K562 (cell line): ENCODE data around the gene SLC8A2. TPM values are rescaled to one million over a fixed set of nuclear protein-coding genes. Genes with fewer than 3 reads are reported as not detected.

Experiments
- ATAC-seq: fragments of 200-7000 bp; cut with Tn5 transposase; 3 replicates; pipeline ENCODE4 v1.9.1; 2020; ENCODE audit warnings: moderate library complexity
- BruUV-seq: library from RNA; stranded (reverse); fragments of 400-500 nt; replicated peaks from 2 replicates; lab custom pipeline; 2021; lab: Mats Ljungman, UMichigan
- CTCF ChIA-PET: fragments of 300-600 bp; formaldehyde crosslinking; extraction: SDS; loops from one replicate; lab custom pipeline; 2021; ENCODE audit warnings: low intra/inter-chr PET ratio; lab: Yijun Ruan, JAX
- POLR2A ChIA-PET: fragments of 300-600, 350-650 bp; sonication (Branson Sonifier 250); formaldehyde crosslinking; extraction: SDS; loops from one replicate; lab custom pipeline; 2021; ENCODE audit warnings: antibody characterized with exemption, inconsistent platforms; lab: Yijun Ruan, JAX
- DNase-seq, 4 experiments: peaks; one replicate each; pipeline versions ENCODE4 v3.0.0 to v3.0.0-alpha.2; 2011 to 2018; ENCODE audit warnings: low spot score in 3 of 4, mixed read lengths in 3 of 4; ENCODE audit errors: extremely low read depth in 1 of 4
- FAIRE-seq: peaks from 2 replicates; lab custom pipeline; 2011; peaks lifted over from hg19 to GRCh38; lab: Jason Lieb, UNC
- H2AFZ ChIP-seq: 2 replicates; pipeline ENCODE4 v1.6.0; 2011; ENCODE audit warnings: low read depth, low read length, control low read depth, inconsistent platforms
- H3K27ac ChIP-seq: fragments of 200-600 bp; 3 replicates; pipeline ENCODE4 v1.8.0; 2011; ENCODE audit warnings: low read depth, mild to moderate bottlenecking, control low read depth, inconsistent platforms, low read length, moderate library complexity, mixed read lengths; ENCODE audit errors: extremely low read depth
- H3K27me3 ChIP-seq, 2 experiments: fragments of 300-600 bp in 1 of 2; 2 replicates in 1 of 2; 3 replicates in 1 of 2; pipeline versions ENCODE4 v1.6.0 to v1.8.0; 2011; ENCODE audit warnings: inconsistent platforms in 2 of 2, low read length in 2 of 2, mild to moderate bottlenecking in 1 of 2, mixed read lengths in 1 of 2, moderate library complexity in 1 of 2; ENCODE audit not compliant: control insufficient read depth in 2 of 2, insufficient read depth in 2 of 2
- H3K36me3 ChIP-seq: fragments of 300-600 bp; 3 replicates; pipeline ENCODE4 v1.8.0; 2011; ENCODE audit warnings: mild to moderate bottlenecking, low read length, inconsistent platforms; ENCODE audit not compliant: control insufficient read depth, insufficient read depth
- H3K4me1 ChIP-seq, 2 experiments: fragments of 200-600 bp in 1 of 2; replicated peaks in 1 of 2; 2 replicates in 1 of 2; 3 replicates in 1 of 2; pipeline versions ENCODE4 v1.5.1 to v1.8.0; 2011; ENCODE audit warnings: inconsistent platforms in 2 of 2, low read length in 2 of 2, mild to moderate bottlenecking in 1 of 2, mixed read lengths in 1 of 2, moderate library complexity in 1 of 2; ENCODE audit not compliant: control insufficient read depth in 2 of 2, insufficient read depth in 2 of 2
- H3K4me2 ChIP-seq: 2 replicates; pipeline ENCODE4 v1.6.1; 2011; ENCODE audit warnings: low read length, control low read depth, inconsistent platforms, mixed read lengths; ENCODE audit not compliant: insufficient read depth
- H3K4me3 ChIP-seq: fragments of 200-600 bp; sonication (generic), shearing (Covaris generic); 2 replicates; pipeline ENCODE4 v1.5.1; 2016; ENCODE audit warnings: control low read depth, inconsistent platforms
- H3K79me2 ChIP-seq: fragments of 200-600 bp; 3 replicates; pipeline ENCODE4 v1.8.0; 2011; ENCODE audit warnings: low read length, inconsistent platforms; ENCODE audit not compliant: control insufficient read depth, insufficient read depth
- H3K9ac ChIP-seq, 2 experiments: 2 replicates each; pipeline versions ENCODE4 v1.6.0 to v1.6.1; 2011; ENCODE audit warnings: low read depth in 2 of 2, low read length in 2 of 2, control low read depth in 1 of 2, inconsistent platforms in 1 of 2, mild to moderate bottlenecking in 1 of 2, mixed read lengths in 1 of 2; ENCODE audit not compliant: insufficient read depth in 1 of 2
- H3K9me1 ChIP-seq: one replicate; pipeline ENCODE4 v1.6.0; 2011; ENCODE audit warnings: inconsistent platforms, mild to moderate bottlenecking, low read length, moderate library complexity; ENCODE audit not compliant: control insufficient read depth, insufficient read depth
- H3K9me3 ChIP-seq: replicated peaks from 2 replicates; pipeline ENCODE4 v1.5.1; 2011; ENCODE audit warnings: low read depth, low read length, inconsistent platforms; ENCODE audit not compliant: control insufficient read depth, insufficient read depth
- H4K20me1 ChIP-seq: replicated peaks from 2 replicates; pipeline ENCODE4 v1.6.1; 2011; ENCODE audit warnings: low read length, inconsistent platforms, mixed read lengths; ENCODE audit not compliant: control insufficient read depth, insufficient read depth
- RBM25 ChIP-seq: fragments of 200-400 bp; formaldehyde crosslinking; IDR thresholded peaks from 2 replicates; pipeline ENCODE4 v1.6.1; 2018; ENCODE audit warnings: low read length, low read depth, moderate library complexity; ENCODE audit not compliant: severe bottlenecking
- WGBS: fragments of 100-300 bp; shearing (Covaris generic); methylation state at CpG from one replicate; pipeline ENCODE4 v1.1.6; 2016; ENCODE audit warnings: low coverage, mixed read lengths; ENCODE audit not compliant: insufficient coverage; ENCODE audit errors: missing lambda C conversion rate; 5-methylcytosine and 5-hydroxymethylcytosine counted together
- in situ Hi-C: fragments of 300-500 bp; cut with MboI; formaldehyde crosslinking; loops from 4 replicates; pipeline ENCODE4 v1.15.0; 2018; ENCODE audit warnings: inconsistent platforms, mixed read lengths
- intact Hi-C: fragments of 100-400 bp; cut with micrococcal nuclease; formaldehyde crosslinking; loops from 2 replicates; pipeline ENCODE4 v1.14.2; 2022
- polyA plus RNA-seq, 8 experiments: library from polyadenylated mRNA; depleted of rRNA in 4 of 8; stranded (reverse) in 5 of 8; unstranded in 3 of 8; fragments of >200 nt; fragmentation: Nextera tagmentation in 2 of 8; fragmentation: Illumina TruSeq in 1 of 8; extraction: Ambion mirVana in 2 of 8; extraction: Trizol in 1 of 8; gene quantifications; 2 replicates each; pipeline versions ENCODE4 v1.2.1 to v1.2.3, GENCODE V29; 2011 to 2014; ENCODE audit warnings: inconsistent platforms in 1 of 8, missing spikeins in 1 of 8
- total RNA-seq, 7 experiments: library from RNA; depleted of rRNA in 6 of 7; stranded (reverse); fragments of >200 nt in 6 of 7; fragmentation: Illumina TruSeq in 2 of 7; extraction: Trizol in 2 of 7; gene quantifications; 2 replicates each; pipeline versions ENCODE4 v1.2.1 to v1.2.3, GENCODE V29; 2011 to 2021; ENCODE audit warnings: low replicate concordance in 1 of 7
- TF ChIP-seq, protein P1 (sequence below), 2 experiments: fragments of 450-650 bp; IDR thresholded peaks; 2 replicates each; pipeline ENCODE4 v1.6.1; 2018; ENCODE audit warnings: mild to moderate bottlenecking in 2 of 2, low read depth in 1 of 2; ENCODE audit not compliant: partially characterized antibody in 2 of 2
- TF ChIP-seq, protein P2 (sequence below): fragments of 450-650 bp; IDR thresholded peaks from 2 replicates; pipeline ENCODE4 v1.6.1; 2018; ENCODE audit not compliant: partially characterized antibody
- TF ChIP-seq, protein P3 (sequence below): sonication (generic); formaldehyde crosslinking; IDR thresholded peaks from 2 replicates; pipeline ENCODE4 v1.8.1; 2023; ENCODE audit warnings: mild to moderate bottlenecking, missing genetic modification reagents

SLC8A2 gene
- total and polyA plus RNA-seq, 9 of the 15 experiments (the other 6 are each of a cell fraction or from before 2014, with no cell fraction given): 0.07 to 0.66 (median 0.24) TPM; not detected in 3

DNA sequence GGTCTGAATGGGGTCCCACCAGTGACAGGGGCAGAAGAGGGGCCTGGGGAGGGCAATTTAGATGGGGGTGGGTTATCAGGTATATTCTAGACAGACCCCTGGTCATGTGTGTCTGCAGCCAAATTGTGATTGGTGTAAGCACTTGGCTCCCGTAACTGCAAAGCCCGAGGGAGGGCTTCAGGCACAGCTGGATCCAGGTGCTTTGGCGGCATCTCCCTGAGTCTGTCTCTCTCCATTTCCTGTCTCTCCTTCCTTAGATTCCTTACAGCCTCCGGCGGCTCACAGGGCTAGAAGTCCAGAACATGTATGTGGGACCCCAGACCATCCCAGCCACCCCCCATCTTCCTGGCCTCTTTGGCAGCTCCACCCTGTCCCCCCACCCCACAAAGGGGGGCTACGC is 91.1 kb downstream of the SLC8A2 start:
- POLR2A ChIA-PET: interaction anchor here (1.0 kb wide), 1 partner anchor 9 kb away, joined by 5 read pairs; no protein-coding TSS in a partner anchor
- Histone ChIP-seq H2AFZ (no peak overlapping the region), H3K9me3 (no peaks in the 10 kb centered on the region), H3K36me3 (peaks cover 67% of the 10 kb centered on the region; the same call in 2 of the 3 replicates), H3K4me2 (no peak overlapping the region), H3K9me1 (no peaks in the 10 kb centered on the region)
- DNase-seq: no peak
- TF ChIP-seq RBM25: peak; percentile 76
- TF ChIP-seq, protein P1, sequence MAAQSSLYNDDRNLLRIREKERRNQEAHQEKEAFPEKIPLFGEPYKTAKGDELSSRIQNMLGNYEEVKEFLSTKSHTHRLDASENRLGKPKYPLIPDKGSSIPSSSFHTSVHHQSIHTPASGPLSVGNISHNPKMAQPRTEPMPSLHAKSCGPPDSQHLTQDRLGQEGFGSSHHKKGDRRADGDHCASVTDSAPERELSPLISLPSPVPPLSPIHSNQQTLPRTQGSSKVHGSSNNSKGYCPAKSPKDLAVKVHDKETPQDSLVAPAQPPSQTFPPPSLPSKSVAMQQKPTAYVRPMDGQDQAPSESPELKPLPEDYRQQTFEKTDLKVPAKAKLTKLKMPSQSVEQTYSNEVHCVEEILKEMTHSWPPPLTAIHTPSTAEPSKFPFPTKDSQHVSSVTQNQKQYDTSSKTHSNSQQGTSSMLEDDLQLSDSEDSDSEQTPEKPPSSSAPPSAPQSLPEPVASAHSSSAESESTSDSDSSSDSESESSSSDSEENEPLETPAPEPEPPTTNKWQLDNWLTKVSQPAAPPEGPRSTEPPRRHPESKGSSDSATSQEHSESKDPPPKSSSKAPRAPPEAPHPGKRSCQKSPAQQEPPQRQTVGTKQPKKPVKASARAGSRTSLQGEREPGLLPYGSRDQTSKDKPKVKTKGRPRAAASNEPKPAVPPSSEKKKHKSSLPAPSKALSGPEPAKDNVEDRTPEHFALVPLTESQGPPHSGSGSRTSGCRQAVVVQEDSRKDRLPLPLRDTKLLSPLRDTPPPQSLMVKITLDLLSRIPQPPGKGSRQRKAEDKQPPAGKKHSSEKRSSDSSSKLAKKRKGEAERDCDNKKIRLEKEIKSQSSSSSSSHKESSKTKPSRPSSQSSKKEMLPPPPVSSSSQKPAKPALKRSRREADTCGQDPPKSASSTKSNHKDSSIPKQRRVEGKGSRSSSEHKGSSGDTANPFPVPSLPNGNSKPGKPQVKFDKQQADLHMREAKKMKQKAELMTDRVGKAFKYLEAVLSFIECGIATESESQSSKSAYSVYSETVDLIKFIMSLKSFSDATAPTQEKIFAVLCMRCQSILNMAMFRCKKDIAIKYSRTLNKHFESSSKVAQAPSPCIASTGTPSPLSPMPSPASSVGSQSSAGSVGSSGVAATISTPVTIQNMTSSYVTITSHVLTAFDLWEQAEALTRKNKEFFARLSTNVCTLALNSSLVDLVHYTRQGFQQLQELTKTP (IDR thresholded peaks at IDR 0.05; ENCODE audit: low read depth in 1 of 2, partially characterized antibody in 2 of 2): no peak
- TF ChIP-seq, protein P2, sequence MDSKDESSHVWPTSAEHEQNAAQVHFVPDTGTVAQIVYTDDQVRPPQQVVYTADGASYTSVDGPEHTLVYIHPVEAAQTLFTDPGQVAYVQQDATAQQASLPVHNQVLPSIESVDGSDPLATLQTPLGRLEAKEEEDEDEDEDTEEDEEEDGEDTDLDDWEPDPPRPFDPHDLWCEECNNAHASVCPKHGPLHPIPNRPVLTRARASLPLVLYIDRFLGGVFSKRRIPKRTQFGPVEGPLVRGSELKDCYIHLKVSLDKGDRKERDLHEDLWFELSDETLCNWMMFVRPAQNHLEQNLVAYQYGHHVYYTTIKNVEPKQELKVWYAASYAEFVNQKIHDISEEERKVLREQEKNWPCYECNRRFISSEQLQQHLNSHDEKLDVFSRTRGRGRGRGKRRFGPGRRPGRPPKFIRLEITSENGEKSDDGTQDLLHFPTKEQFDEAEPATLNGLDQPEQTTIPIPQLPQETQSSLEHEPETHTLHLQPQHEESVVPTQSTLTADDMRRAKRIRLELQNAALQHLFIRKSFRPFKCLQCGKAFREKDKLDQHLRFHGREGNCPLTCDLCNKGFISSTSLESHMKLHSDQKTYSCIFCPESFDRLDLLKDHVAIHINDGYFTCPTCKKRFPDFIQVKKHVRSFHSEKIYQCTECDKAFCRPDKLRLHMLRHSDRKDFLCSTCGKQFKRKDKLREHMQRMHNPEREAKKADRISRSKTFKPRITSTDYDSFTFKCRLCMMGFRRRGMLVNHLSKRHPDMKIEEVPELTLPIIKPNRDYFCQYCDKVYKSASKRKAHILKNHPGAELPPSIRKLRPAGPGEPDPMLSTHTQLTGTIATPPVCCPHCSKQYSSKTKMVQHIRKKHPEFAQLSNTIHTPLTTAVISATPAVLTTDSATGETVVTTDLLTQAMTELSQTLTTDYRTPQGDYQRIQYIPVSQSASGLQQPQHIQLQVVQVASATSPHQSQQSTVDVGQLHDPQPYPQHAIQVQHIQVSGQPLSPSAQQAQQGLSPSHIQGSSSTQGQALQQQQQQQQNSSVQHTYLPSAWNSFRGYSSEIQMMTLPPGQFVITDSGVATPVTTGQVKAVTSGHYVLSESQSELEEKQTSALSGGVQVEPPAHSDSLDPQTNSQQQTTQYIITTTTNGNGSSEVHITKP: peak; percentile 76
- TF ChIP-seq, protein P3, sequence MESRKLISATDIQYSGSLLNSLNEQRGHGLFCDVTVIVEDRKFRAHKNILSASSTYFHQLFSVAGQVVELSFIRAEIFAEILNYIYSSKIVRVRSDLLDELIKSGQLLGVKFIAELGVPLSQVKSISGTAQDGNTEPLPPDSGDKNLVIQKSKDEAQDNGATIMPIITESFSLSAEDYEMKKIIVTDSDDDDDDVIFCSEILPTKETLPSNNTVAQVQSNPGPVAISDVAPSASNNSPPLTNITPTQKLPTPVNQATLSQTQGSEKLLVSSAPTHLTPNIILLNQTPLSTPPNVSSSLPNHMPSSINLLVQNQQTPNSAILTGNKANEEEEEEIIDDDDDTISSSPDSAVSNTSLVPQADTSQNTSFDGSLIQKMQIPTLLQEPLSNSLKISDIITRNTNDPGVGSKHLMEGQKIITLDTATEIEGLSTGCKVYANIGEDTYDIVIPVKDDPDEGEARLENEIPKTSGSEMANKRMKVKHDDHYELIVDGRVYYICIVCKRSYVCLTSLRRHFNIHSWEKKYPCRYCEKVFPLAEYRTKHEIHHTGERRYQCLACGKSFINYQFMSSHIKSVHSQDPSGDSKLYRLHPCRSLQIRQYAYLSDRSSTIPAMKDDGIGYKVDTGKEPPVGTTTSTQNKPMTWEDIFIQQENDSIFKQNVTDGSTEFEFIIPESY (CRISPR knock-in tag): peak; percentile 73; the same call in 1 of the 2 replicates
- TF ChIP-seq, all 486 proteins: peak for 3
- peaks cover 7 to 32% of the 10 kb centered on the region in 2 experiments; a peak in 4 of 5 replicates for H3K4me1 ChIP-seq
- BruUV-seq: no TSS peak
- in situ Hi-C loops (no loop called here), intact Hi-C loops (no loop called here)
- no peak for FAIRE-seq
- H3K79me2 ChIP-seq: no peaks in the 10 kb centered on the region
- no peak overlapping the region for H3K27ac ChIP-seq
- peaks cover 5% of the 10 kb centered on the region; the same call in 1 of the 2 replicates for H4K20me1 ChIP-seq
- CTCF ChIA-PET: no interaction called here
- H3K4me3 ChIP-seq: no peak overlapping the region
- H3K9ac ChIP-seq: no peak overlapping the region
- no peak for ATAC-seq
- WGBS: 94% methylated on average over 6 of the region's 6 CpGs
- H3K27me3 ChIP-seq: peaks cover 0 to 3% of the 10 kb centered on the region in 2 experiments; a peak in 2 of 5 replicates
